OCI-LY1 (cell line): Measurements from ENCODE around the gene CC2D1A.
A peak's percentile ranks its signal among the peaks of the same experiment; 100 is the strongest.

Source experiments
- H2AFZ ChIP-seq: fragments of 200-600 bp; sonication (generic), shearing (Covaris generic); 2 replicates; pipeline ENCODE4 v1.6.0; 2014; ENCODE audit warnings: antibody characterized with exemption, mild to moderate bottlenecking, low read length
- H3F3A ChIP-seq: fragments of 200-600 bp; sonication (generic), shearing (Covaris generic); 2 replicates; pipeline ENCODE4 v1.6.0; 2014; ENCODE audit warnings: mild to moderate bottlenecking, antibody characterized with exemption, low read length, moderate library complexity; ENCODE audit not compliant: insufficient read depth
- H3K27ac ChIP-seq: fragments of 200-600 bp; sonication (generic); 2 replicates; pipeline ENCODE4 v1.5.1; 2014; ENCODE audit warnings: low read length, mixed run types, mild to moderate bottlenecking, low read depth; ENCODE audit not compliant: poor library complexity, severe bottlenecking
- H3K27me3 ChIP-seq: fragments of 200-600 bp; sonication (generic); 2 replicates; pipeline ENCODE4 v1.6.0; 2014; ENCODE audit warnings: antibody characterized with exemption, mild to moderate bottlenecking, low read length, moderate library complexity; ENCODE audit not compliant: insufficient read depth
- H3K36me3 ChIP-seq: fragments of 200-600 bp; sonication (generic); 2 replicates; pipeline ENCODE4 v1.6.1; 2014; ENCODE audit warnings: mild to moderate bottlenecking, antibody characterized with exemption, low read length, moderate library complexity, mixed read lengths; ENCODE audit not compliant: insufficient read depth
- H3K4me1 ChIP-seq: fragments of 200-600 bp; sonication (generic); 2 replicates; pipeline ENCODE4 v1.5.1; 2014; ENCODE audit warnings: mild to moderate bottlenecking, low read length, moderate library complexity; ENCODE audit not compliant: insufficient read depth, severe bottlenecking
- H3K4me2 ChIP-seq: fragments of 200-600 bp; sonication (generic), shearing (Covaris generic); 2 replicates; pipeline ENCODE4 v1.6.1; 2014; ENCODE audit warnings: low read length
- H3K4me3 ChIP-seq: fragments of 200-600 bp; sonication (generic); 2 replicates; pipeline ENCODE4 v1.5.1; 2014; ENCODE audit warnings: low read length, low read depth, mild to moderate bottlenecking, mixed read lengths; ENCODE audit not compliant: poor library complexity, severe bottlenecking
- H3K79me2 ChIP-seq: fragments of 200-600 bp; shearing (Covaris generic); 2 replicates; pipeline ENCODE4 v1.6.1; 2016; ENCODE audit warnings: mixed run types, low read length, mixed read lengths; ENCODE audit not compliant: insufficient read depth
- H3K9ac ChIP-seq: fragments of 200-600 bp; sonication (generic), shearing (Covaris generic); 2 replicates; pipeline ENCODE4 v1.6.1; 2014; ENCODE audit warnings: mild to moderate bottlenecking, low read length, mixed read lengths
- H3K9me2 ChIP-seq: fragments of 200-600 bp; sonication (generic), shearing (Covaris generic); 2 replicates; pipeline ENCODE4 v1.6.1; 2014; ENCODE audit warnings: low read depth, mild to moderate bottlenecking, low read length, mixed read lengths
- H3K9me3 ChIP-seq: fragments of 200-600 bp; shearing (Covaris generic); 2 replicates; pipeline ENCODE4 v1.6.1; 2014; ENCODE audit warnings: low read length, mixed read lengths
- H4K20me1 ChIP-seq: fragments of 200-600 bp; sonication (generic), shearing (Covaris generic); 2 replicates; pipeline ENCODE4 v1.6.0; 2016; ENCODE audit warnings: mild to moderate bottlenecking, low read length; ENCODE audit not compliant: insufficient read depth
- EZH2 ChIP-seq: fragments of 200-600 bp; sonication (generic), shearing (Covaris generic); IDR thresholded peaks from 2 replicates; pipeline ENCODE4 v1.8.0; 2017; ENCODE audit warnings: borderline replicate concordance, mixed run types, mild to moderate bottlenecking, antibody characterized with exemption, low read length, moderate library complexity, mixed read lengths
- TF ChIP-seq, protein P1 (sequence below): fragments of 200-600 bp; sonication (generic), shearing (Covaris generic); IDR thresholded peaks from 2 replicates; pipeline ENCODE4 v1.5.1; 2017; ENCODE audit warnings: mild to moderate bottlenecking, antibody characterized with exemption, low read length, moderate library complexity, mixed read lengths

CC2D1A gene

DNA sequence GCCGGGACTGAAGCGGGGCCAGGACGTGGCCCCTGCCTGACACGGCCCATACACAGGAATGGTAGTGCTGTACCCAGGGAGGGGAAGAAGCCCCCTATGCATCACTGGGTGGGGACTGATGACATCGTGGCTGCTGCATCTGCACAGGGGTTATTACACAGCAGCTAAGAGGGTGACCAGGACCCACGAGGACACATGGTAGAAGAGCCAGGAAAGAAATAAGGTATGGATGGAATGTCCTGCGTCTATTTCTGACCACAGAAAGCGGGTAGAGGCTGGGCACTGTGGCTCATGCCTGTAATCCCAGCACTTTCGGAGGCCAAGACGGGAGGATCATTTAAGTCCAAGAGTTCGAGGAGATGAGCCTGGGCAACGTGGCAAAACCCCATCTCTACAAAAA is 70.4 kb downstream of the CC2D1A start:
- Histone ChIP-seq H3K4me2 (no peak overlapping the region), H3K36me3 (no peaks in the 10 kb centered on the region), H3F3A (no peaks in the 10 kb centered on the region), H4K20me1 (no peaks in the 10 kb centered on the region), H3K4me3 (no peak overlapping the region), H3K9me3 (no peaks in the 10 kb centered on the region), H3K27ac (no peak overlapping the region), H3K27me3 (peaks cover 23% of the 10 kb centered on the region; the same call in 1 of the 2 replicates), H3K79me2 (no peaks in the 10 kb centered on the region), H3K4me1 (peaks cover 18% of the 10 kb centered on the region), H3K9ac (no peak overlapping the region), H2AFZ (no peak overlapping the region), H3K9me2 (no peaks in the 10 kb centered on the region)
- no peak for TF ChIP-seq EZH2
- TF ChIP-seq, protein P1, sequence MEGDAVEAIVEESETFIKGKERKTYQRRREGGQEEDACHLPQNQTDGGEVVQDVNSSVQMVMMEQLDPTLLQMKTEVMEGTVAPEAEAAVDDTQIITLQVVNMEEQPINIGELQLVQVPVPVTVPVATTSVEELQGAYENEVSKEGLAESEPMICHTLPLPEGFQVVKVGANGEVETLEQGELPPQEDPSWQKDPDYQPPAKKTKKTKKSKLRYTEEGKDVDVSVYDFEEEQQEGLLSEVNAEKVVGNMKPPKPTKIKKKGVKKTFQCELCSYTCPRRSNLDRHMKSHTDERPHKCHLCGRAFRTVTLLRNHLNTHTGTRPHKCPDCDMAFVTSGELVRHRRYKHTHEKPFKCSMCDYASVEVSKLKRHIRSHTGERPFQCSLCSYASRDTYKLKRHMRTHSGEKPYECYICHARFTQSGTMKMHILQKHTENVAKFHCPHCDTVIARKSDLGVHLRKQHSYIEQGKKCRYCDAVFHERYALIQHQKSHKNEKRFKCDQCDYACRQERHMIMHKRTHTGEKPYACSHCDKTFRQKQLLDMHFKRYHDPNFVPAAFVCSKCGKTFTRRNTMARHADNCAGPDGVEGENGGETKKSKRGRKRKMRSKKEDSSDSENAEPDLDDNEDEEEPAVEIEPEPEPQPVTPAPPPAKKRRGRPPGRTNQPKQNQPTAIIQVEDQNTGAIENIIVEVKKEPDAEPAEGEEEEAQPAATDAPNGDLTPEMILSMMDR, result no peak

DNA sequence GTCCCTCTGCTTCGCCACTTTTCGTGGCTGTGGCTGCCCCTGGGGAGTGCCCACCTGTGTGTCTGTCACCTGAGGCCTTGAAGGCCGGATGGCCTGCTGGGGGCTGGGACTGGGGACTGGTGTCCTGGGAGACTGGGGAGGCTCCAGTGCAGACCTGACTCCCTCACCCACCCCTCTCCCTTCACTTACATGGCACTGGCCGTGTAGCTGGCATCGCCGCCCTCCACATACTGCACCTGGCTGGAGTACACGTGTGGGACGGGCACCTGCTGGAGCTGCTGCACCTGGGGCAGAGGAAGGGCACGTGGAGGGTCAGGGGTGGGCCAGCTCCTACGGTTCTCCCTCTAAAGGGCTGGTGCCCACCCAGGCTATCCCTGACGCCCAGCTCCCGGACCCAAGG is 71.8 kb downstream of the CC2D1A start:
- no peak overlapping the region for H3K4me2 ChIP-seq
- H3K27me3 ChIP-seq, result peaks cover 23% of the 10 kb centered on the region; the same call in 1 of the 2 replicates
- H3K9me2 ChIP-seq, result no peaks in the 10 kb centered on the region
- H4K20me1 ChIP-seq, result no peaks in the 10 kb centered on the region
- no peaks in the 10 kb centered on the region for H3K79me2 ChIP-seq
- TF ChIP-seq EZH2, result no peak
- TF ChIP-seq, protein P1, result no peak
- H3K4me3 ChIP-seq, result no peak overlapping the region
- H3F3A ChIP-seq, result no peaks in the 10 kb centered on the region; the same call in 1 of the 2 replicates
- H3K9me3 ChIP-seq, result no peaks in the 10 kb centered on the region
- H3K9ac ChIP-seq, result no peak overlapping the region
- H2AFZ ChIP-seq, result no peak overlapping the region
- H3K27ac ChIP-seq, result no peak overlapping the region
- peaks cover 21% of the 10 kb centered on the region for H3K4me1 ChIP-seq
- H3K36me3 ChIP-seq, result peaks cover under 1% of the 10 kb centered on the region; the same call in 1 of the 2 replicates

DNA sequence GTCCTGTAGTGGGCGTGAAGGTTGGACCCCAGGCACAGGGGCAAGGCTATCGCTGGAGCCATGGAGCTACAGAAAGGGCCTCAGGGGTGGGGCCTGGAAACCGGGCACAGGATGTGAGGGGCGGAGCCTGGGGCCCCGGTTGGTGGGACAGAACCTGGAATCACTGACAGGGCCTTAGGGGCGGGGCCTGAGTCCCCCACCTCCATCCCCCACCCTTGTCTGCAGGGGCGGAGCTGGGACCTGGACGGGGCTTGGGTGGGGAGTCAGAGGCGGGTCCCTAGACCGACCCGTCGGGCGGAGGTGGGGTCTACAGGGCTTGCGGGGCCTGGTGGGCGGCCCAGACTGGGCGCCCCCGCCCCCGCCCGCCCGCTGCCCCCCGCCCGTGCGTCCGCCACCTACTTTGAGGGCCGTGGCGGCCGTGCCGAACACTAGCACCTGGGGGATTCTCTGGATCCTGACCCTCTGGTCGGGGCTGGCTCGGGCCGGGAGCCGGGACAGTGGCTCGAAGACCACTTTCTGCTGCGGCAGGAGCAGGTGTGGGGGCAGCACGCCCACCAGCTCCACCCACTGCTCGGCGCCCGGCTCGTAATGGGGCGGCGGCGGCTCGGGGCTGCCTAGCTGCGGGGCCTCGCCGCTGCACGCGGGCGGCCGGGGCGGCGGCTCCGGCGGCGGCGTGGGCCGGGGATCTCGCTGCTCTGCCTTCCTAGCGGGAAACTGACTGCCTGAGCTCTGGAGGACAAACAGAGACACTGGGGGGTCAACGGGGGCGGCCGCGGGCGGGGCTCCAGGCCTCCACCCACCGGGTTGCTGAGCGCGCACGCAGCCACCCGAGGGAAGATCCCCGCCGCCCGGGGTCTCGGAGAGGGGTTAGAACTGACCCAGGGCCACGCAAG is 72.6 kb downstream of the CC2D1A start:
- no peaks in the 10 kb centered on the region; the same call in 1 of the 2 replicates for H3F3A ChIP-seq
- peaks cover 23% of the 10 kb centered on the region; the same call in 1 of the 2 replicates for H3K27me3 ChIP-seq
- no peak for TF ChIP-seq EZH2
- TF ChIP-seq, protein P1, result no peak
- H4K20me1 ChIP-seq, result no peaks in the 10 kb centered on the region
- H3K36me3 ChIP-seq, result peaks cover 3% of the 10 kb centered on the region; the same call in 1 of the 2 replicates
- peak overlapping the region; percentile 51 for H3K4me2 ChIP-seq
- H3K27ac ChIP-seq, result no peak overlapping the region
- no peaks in the 10 kb centered on the region for H3K79me2 ChIP-seq
- H3K9ac ChIP-seq, result peak overlapping the region; percentile 18; the same call in 1 of the 2 replicates
- H3K4me3 ChIP-seq, result peak overlapping the region; percentile 40
- H2AFZ ChIP-seq, result no peak overlapping the region
- H3K9me3 ChIP-seq, result no peaks in the 10 kb centered on the region
- no peaks in the 10 kb centered on the region for H3K9me2 ChIP-seq
- peaks cover 24% of the 10 kb centered on the region for H3K4me1 ChIP-seq
